GM21360 (cell line): ENCODE results near the gene ESR1.
"Not testable (repeated sequence)": the region's sequence is repeated elsewhere in the genome, so short reads cannot be mapped to it uniquely, and the experiment has no call there.

Source experiments
- ATAC-seq: cut with Tn5 transposase; IDR thresholded peaks from one replicate; pipeline ENCODE4 v1.9.1; 2021; ENCODE audit warnings: mild to moderate bottlenecking, moderate library complexity; ENCODE audit not compliant: unreplicated experiment

The ESR1 gene

DNA sequence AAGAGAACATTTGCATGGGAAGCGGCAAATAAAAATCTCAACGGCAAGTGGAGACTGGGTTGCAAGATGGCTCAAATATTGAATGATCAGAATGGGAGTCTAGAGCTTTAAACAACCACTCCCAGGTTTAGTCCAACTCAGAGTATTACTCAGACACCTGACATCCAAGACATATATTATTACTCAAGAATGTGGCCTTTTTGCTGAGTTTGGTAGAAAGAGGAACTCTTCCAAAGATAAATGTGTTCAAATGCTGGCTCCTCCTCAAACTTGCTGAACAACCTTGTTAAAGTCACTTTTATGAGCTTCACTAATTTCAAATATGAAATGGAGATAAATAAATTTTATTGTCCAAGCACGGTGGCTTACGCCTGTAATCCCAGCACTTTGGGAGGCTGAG is 77.8 kb downstream of the ESR1 start:
- ATAC-seq, result no peak

GRCh38 chr6:151891524-151891923 is 84.0 kb downstream of the ESR1 start:
- no peak for ATAC-seq

GRCh38 chr6:151894426-151894825 is 86.9 kb downstream of the ESR1 start:
- not testable (repeated sequence) for ATAC-seq

DNA sequence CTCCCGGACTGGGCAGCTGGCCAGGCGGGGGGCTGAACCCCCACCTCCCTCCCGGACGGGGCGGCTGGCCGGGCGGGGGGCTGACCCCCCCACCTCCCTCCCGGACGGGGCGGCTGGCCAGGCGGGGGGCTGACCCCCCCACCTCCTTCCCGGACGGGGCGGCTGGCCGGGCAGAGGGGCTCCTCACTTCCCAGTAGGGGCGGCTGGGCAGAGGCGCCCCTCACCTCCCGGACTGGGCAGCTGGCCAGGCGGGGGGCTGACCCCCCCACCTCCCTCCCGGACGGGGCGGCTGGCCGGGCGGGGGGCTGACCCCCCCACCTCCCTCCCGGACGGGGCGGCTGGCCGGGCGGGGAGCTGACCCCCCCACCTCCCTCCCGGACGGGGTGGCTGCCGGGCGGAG is 91.7 kb downstream of the ESR1 start:
- not testable (repeated sequence) for ATAC-seq

GRCh38 chr6:151899796-151900195 is 92.3 kb downstream of the ESR1 start:
- not testable (repeated sequence) for ATAC-seq

DNA sequence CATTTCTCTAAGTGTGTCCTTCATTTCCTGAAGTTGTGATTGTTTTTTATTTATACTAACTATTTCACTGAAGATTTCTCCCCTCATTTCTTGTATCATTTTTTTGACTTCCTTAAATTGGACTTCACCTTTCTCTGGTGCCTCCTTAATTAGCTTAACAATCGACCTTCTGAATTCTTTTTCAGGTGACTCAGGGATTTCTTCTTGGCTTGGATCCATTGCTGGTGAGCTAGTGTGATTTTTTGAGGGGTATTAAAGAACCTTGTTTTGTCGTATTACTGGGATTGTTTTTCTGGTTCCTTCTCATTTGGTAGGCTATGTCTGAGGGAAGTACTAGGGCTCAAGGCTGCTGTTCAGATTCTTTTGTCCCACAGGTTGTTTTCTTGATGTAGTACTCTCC is 92.8 kb downstream of the ESR1 start:
- no peak for ATAC-seq

DNA sequence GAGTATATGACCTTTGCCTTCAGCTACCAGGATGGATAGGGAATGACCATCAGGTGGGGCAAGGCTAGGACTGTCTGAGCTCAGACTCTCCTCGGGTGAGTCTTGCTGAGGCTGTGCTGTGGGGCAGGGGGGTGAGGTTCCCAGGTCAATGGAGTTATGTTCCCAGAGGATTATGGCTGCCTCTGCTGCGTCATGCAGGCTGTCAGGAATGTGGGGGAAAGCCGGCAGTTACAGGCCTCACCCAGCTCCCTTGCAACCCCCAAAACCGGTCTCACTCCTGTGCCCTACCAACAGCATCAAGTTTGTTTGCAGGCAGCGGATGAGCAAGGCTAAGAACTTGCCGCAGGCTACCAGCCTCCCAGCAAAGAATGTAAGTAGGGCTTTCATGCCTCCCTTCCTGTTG is 93.5 kb downstream of the ESR1 start:
- no peak for ATAC-seq

GRCh38 chr6:151904631-151905030 is 97.1 kb downstream of the ESR1 start:
- ATAC-seq, result no peak

DNA sequence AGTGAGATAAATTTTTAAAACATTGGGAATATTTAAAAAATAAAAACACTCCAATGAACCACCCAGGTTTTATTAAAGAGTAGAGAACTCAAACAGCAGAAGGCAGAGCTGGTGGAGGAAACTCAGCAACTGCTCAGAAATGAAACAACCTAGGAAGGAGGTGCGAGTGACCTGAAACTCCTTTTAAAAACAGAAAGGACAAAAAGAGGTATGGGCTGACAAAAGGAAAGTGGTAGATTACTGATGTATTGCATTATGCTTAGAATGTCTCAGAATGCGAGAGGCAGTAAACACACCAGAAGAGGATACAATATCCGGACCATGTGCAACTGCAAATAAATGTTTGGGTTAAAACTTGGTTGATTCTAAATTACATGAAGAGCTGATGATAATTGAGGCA is 97.6 kb downstream of the ESR1 start:
- ATAC-seq, result no peak

DNA sequence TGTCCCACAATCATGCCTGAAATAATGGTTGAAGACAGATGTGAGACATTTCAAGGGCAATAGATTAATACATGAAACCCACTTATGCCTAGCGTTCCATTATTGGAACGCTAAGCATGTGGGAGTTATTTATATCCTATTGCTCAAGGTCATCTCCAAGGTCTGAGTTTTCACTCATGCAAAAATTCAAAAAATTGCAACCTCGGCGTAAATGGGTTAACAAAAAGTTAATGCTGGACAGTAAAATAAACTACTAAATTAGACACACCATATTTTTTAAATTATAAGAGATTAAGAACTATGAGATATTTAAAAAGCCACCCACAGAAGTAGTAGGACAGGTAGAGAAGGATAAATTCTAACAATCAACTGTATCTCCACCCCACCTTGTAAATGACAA is 98.4 kb downstream of the ESR1 start:
- no peak for ATAC-seq

DNA sequence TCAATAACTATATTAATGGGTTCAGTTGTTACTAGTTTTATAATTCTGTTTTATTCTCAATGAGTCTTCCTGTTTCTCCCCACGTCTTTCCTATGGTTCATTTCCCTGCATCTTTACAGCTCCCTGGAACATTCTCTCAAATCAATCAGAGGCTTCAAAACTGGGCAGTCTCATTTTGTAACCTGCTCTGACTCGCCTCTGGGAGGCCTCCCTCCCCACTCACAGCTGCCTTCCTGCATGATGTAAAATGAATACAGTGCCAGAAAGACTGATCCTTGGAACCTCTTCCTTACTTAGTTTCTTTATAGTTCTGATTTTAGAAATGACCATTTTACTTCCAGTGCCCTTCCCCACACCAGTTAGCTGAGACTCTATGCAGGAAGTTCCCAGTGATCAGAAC is 103.9 kb downstream of the ESR1 start:
- ATAC-seq, result no peak

GRCh38 chr6:151914484-151914883 is 107.0 kb downstream of the ESR1 start:
- ATAC-seq, result no peak

GRCh38 chr6:151916075-151916474 is 108.6 kb downstream of the ESR1 start:
- ATAC-seq, result no peak

DNA sequence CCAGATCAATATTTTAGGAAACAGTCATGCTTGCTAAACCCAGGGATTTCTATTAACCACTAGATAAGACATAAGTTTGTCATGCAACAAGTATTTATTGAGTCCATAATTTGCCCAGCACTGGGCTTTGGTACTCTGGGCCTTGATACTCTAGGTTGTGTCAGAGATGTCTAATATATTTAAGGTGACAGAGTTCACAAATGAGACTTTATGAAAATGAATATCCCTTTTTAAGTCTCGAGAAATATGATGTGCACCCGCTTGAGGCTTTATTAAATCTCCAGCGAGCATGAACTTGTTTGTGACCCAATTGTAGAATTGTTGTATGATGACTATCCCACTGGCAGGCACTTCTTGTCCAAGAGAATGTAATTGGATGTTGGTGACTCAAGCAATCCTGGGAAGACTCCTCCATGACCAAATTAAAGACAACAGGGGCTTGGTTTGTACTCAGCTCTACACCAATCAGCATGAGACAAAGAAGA is 109.2 kb downstream of the ESR1 start:
- ATAC-seq, result no peak

GRCh38 chr6:151917531-151918329 is 110.2 kb downstream of the ESR1 start:
- ATAC-seq, result no peak

DNA sequence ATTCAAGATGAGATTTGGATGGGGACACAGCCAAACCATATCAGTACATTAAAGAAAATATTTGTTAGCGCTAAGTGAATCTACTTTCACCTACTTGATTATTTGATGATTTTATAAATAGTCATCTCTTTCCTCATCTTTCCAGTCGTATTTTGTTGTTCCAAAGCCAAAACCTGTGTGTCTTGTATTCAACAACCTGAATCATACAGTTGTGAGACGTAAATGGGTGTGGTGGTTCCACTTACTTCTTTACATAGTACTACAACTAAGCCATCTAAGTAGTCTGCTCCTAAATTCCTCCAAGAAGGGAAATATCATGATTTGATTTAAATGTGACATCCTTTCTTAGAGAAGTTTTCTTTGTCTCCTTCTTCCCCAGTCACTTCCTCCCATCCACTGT is 132.8 kb downstream of the ESR1 start:
- ATAC-seq, result no peak

DNA sequence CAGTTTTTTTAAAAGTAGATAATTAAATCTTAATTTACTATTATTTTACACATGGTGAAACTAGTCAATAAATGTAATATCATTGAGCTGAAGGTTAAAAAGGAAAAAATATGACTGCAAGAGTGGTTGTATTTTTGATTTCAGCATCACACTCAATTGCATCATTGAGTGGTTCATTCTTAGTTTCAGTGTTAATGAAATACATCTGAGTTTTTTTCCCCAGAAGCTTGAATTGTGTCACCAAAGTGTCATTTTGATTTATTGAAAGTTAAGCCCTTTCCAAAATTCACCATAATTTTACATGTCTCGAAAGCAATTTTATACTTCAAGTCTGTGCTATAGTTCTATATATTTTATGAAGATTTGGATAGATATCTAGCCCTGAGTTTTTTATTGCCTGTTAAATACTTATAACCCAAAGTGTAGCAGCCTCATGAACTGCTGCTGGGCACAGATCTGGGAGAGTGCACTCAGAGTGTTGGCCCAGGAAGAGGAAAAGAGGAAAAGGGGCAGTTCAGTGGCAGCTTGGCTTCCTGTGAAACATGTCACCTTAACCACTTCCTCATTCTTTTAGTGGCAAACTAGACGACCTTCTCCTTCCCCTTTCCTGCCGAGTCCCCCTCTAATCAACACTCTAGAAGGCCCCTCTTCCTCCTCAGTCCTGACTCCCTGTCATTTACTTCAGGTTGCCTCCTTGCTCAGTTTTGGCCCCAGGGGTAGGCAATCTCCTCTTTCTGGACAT is 140.7 kb downstream of the ESR1 start:
- no peak for ATAC-seq

DNA sequence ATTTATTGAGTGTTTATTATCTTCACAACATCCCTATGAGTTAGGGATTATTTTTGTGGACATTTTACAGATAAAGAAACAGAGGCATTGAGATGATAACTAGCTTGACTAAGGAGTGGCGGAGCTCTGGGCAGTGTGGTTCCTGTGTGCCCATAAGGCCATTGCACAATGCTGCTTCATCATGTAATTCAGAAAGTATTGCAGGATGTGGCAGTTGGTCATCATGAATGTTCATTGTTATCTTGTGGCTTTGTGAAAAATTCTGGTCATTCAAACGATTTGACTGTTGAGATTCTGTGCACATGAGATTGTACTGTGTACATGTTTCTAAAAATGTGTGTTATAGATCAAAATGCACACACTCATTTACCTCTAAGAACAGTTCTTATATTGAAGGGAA is 150.8 kb downstream of the ESR1 start:
- ATAC-seq, result no peak

DNA sequence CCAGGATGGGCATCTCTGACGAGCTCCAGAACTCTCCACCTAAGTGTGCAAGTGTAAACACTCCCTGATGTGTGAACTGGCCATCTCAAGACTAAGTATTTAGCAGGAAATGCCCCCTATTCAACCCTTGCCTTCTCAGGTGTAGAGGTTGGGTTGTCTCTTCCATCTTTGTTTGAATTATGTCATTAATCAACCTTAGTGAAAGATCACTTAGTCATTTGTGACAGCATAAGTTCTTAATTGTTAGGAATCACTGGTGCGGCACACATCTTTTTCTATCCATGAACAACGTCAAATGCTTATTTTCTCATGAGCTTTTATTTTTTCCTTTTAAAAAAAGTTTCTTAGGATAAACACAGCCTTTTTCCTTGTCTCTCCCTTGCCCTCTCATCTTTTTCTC is 151.6 kb downstream of the ESR1 start:
- no peak for ATAC-seq

GRCh38 chr6:151961809-151962208 is 154.3 kb downstream of the ESR1 start:
- ATAC-seq, result no peak

DNA sequence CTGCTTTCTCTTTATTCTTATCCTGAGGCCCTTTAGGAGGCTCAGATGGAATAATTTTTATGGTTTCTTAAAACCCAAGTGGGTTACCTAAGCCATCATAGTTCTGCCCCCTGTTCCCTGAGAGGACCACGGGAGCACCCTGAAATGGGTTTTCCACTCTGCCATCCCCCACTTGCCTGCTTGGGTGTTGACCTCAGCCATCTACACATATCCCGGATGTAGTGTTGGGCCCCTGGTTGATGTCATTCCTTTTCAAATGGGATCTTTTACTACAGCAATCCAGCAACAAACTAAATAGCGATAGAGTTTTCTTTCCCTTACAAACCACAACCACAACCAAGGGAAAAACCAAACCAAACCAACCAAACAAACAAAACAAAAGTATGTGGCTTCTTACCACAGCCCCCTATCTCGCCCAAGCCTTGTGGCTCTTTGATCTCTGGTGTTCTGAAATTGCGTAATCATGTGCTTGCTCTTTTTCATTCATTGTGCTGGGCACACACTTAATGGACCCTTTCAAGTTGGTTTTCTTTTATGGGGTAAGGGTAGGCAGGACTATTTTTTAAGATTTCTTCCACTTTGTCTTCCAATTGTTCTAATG is 154.9 kb downstream of the ESR1 start:
- ATAC-seq, result no peak

DNA sequence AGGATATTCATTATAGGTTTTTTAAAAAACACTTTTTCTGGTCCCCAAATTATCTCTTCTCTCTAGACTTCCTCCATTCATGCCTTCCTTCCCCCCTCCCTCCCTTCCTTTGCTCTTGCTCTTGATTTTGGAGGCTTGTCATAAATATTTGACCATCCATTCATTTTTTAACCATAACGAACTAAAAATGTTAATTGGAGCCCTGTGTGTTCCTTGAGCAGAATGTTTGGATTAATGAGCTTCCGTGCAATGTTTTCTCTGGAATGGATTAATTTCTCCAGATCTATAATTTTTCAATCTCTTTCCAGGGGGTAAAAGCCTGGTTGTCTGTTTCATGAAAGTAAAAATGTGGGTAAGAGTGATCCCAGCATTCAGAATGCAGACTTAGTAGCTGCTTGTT is 155.5 kb downstream of the ESR1 start:
- ATAC-seq, result no peak
